Left ventricle myocardium inferior (tissue), 1 donor: ENCODE results near the gene UBE2U. TPM values are rescaled to one million over a fixed set of nuclear protein-coding genes. Genes with fewer than 3 reads are reported as not detected.

Source experiments
- DNase-seq: peaks from one replicate; pipeline ENCODE4 v3.0.0-alpha.2; 2020
- H3K27ac ChIP-seq: fragments of 200-600 bp; replicated peaks from 2 replicates; pipeline ENCODE4 v1.8.0; 2021
- H3K27me3 ChIP-seq: fragments of 200-600 bp; 2 replicates; pipeline ENCODE4 v1.8.0; 2021; ENCODE audit warnings: low read depth
- H3K36me3 ChIP-seq: fragments of 200-600 bp; 2 replicates; pipeline ENCODE4 v1.8.0; 2021
- H3K4me1 ChIP-seq: fragments of 200-600 bp; 2 replicates; pipeline ENCODE4 v1.8.0; 2021
- H3K4me3 ChIP-seq: fragments of 200-600 bp; 2 replicates; pipeline ENCODE4 v1.8.0; 2021; ENCODE audit warnings: mild to moderate bottlenecking, moderate library complexity
- H3K9me3 ChIP-seq: fragments of 200-600 bp; replicated peaks from 2 replicates; pipeline ENCODE4 v1.8.0; 2021
- CTCF ChIP-seq: fragments of 200-600 bp; IDR thresholded peaks from 2 replicates; pipeline ENCODE4 v1.8.0; 2021; ENCODE audit warnings: antibody characterized with exemption, mild to moderate bottlenecking, borderline replicate concordance
- intact Hi-C: fragments of 100-400 bp; cut with micrococcal nuclease; formaldehyde crosslinking; loops from one replicate; pipeline ENCODE4 v1.11.0; 2022
- total RNA-seq: library from RNA; stranded (reverse); fragmentation: NEBNext Ultra II Directional; extraction: Animal tissue kit (Norgen Biotek cat#: 25700); gene quantifications from one replicate; pipeline ENCODE4 v1.2.1, GENCODE V29; 2021
- donor health status: DM: no; HTN: yes; CAD: no; lungs with severe emphysema.

Gene UBE2U
- total RNA-seq, 1 donor from 2014 or later: 0.85 TPM

- Histone ChIP-seq H3K4me3 (no peak overlapping the region), H3K27ac (no peak overlapping the region), H3K27me3 (no peaks in the 10 kb centered on the region), H3K9me3 (no peaks in the 10 kb centered on the region), H3K4me1 (peaks cover 9% of the 10 kb centered on the region), H3K36me3 (no peaks in the 10 kb centered on the region)
- no peak for DNase-seq
- intact Hi-C loops: no loop called here
- no peak for TF ChIP-seq CTCF
Measured at GRCh38 chr1:64315402-64315801, 112.0 kb downstream of the UBE2U start.
